ENCODE data around the gene ERFE. TPM values are rescaled to one million over a fixed set of nuclear protein-coding genes. Genes with fewer than 3 reads are reported as not detected.

The ERFE gene
- total RNA-seq, 4 donors from 2014 or later: 0.35 to 0.94 (median 0.74) TPM; not detected in 1

DNA sequence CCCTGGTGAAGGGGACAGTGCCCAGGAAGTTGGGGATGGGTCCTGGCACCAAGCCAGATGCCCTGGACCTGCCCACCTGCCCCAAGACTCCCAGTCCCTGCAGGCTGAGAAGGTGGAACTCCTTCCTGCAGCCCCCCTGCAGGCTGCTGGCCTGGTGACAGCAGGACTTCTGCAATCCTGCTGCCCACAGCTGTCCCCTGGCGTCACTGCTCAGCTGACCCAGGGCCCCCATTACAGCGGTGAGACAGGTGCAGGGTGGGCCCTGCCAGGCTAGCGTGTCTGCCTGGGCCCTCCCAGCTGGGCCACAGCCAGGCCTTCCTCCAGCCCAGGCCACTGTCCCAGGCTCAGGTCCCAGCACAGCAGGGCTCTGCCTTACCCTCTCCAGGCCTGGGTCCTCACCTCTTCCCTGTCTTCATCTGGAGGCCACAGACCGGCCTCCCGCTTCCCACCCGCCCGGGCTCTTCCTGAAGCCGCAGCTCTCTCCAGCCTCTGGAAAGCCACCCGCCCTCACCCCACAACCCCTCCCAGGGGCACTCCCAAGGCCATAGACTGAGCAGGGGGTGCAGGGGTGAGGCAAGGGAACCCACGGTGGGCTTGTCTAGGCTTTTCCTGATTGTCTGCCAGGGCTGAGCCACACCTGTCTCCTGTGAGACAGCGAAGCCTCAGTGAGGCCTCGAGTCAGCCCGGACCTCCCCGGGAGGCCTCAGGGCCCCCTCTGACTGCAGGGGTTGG lies 8.8 kb upstream of the ERFE start:
- peaks cover 0 to 6% (median 0%) of the 10 kb centered on the region in 3 donors for H3K4me1 ChIP-seq
- ATAC-seq: no peak
- no peak for TF ChIP-seq POLR2A (IDR thresholded peaks at IDR 0.05)
- no peak for TF ChIP-seq EP300 (IDR thresholded peaks at IDR 0.05)
- TF ChIP-seq POLR2AphosphoS5 (IDR thresholded peaks at IDR 0.05): no peak
- TF ChIP-seq CTCF (IDR thresholded peaks at IDR 0.05): no peak
- no CpG with 5 or more reads among the region's 14 CpGs for WGBS, 2 donors (ENCODE audit: low coverage in 1 of 2)
- no peak overlapping the region for H3K4me3 ChIP-seq
- no peaks in the 10 kb centered on the region for H3K9me3 ChIP-seq
- H3K27ac ChIP-seq: no peak overlapping the region
- H3K36me3 ChIP-seq: no peaks in the 10 kb centered on the region
- H3K27me3 ChIP-seq: no peaks in the 10 kb centered on the region

- Histone ChIP-seq H3K4me1 (peaks cover 0 to 6% (median 0%) of the 10 kb centered on the region in 3 donors), H3K27ac (no peak overlapping the region), H3K36me3 (no peaks in the 10 kb centered on the region), H3K9me3 (no peaks in the 10 kb centered on the region), H3K27me3 (no peaks in the 10 kb centered on the region), H3K4me3 (no peak overlapping the region)
- no peak for TF ChIP-seq EP300 (IDR thresholded peaks at IDR 0.05)
- no peak for TF ChIP-seq POLR2AphosphoS5 (IDR thresholded peaks at IDR 0.05)
- no peak for TF ChIP-seq CTCF (IDR thresholded peaks at IDR 0.05)
- no peak for TF ChIP-seq POLR2A (IDR thresholded peaks at IDR 0.05)
- 82% methylated on average over 2 of the region's 25 CpGs; no CpG with 5 or more reads in 1 of the 2 donors for WGBS, 2 donors (ENCODE audit: low coverage in 1 of 2)
- ATAC-seq: no peak
Observed at GRCh38 chr2:238150686-238151085, 8.1 kb upstream of the ERFE start.

- no peak for ATAC-seq
- H3K27ac ChIP-seq: no peak overlapping the region
- no peak for TF ChIP-seq POLR2A (IDR thresholded peaks at IDR 0.05)
- no peak for TF ChIP-seq POLR2AphosphoS5 (IDR thresholded peaks at IDR 0.05)
- no peak for TF ChIP-seq EP300 (IDR thresholded peaks at IDR 0.05)
- no peak for TF ChIP-seq CTCF (IDR thresholded peaks at IDR 0.05)
- H3K9me3 ChIP-seq: no peaks in the 10 kb centered on the region
- H3K27me3 ChIP-seq: no peaks in the 10 kb centered on the region
- WGBS, 2 donors (ENCODE audit: low coverage in 1 of 2): no CpG with 5 or more reads among the region's 13 CpGs
- no peaks in the 10 kb centered on the region for H3K36me3 ChIP-seq
- peaks cover 0 to 6% (median 0%) of the 10 kb centered on the region in 3 donors for H3K4me1 ChIP-seq
- H3K4me3 ChIP-seq: no peak overlapping the region
Observed at GRCh38 chr2:238151205-238151604, 7.6 kb upstream of the ERFE start.

- no peaks in the 10 kb centered on the region for H3K27me3 ChIP-seq
- H3K36me3 ChIP-seq: no peaks in the 10 kb centered on the region
- H3K9me3 ChIP-seq: no peaks in the 10 kb centered on the region
- TF ChIP-seq POLR2A (IDR thresholded peaks at IDR 0.05) (no peak), CTCF (IDR thresholded peaks at IDR 0.05) (no peak), EP300 (IDR thresholded peaks at IDR 0.05) (no peak), POLR2AphosphoS5 (IDR thresholded peaks at IDR 0.05) (no peak)
- H3K4me1 ChIP-seq: peaks cover 0 to 6% (median 0%) of the 10 kb centered on the region in 3 donors
- no peak overlapping the region for H3K4me3 ChIP-seq
- no peak overlapping the region for H3K27ac ChIP-seq
- ATAC-seq: no peak
- WGBS, 2 donors (ENCODE audit: low coverage in 1 of 2): 100% methylated on average over 1 of the region's 16 CpGs; no CpG with 5 or more reads in 1 of the 2 donors
Observed at GRCh38 chr2:238151628-238152235, 7.0 kb upstream of the ERFE start.

Data from gastroesophageal sphincter (tissue), 4 donors.